Gastroesophageal sphincter (tissue), 3 donors: Measurements from ENCODE around the gene HORMAD1.
A peak's percentile ranks its signal among the peaks of the same experiment; 100 is the strongest.

ENCODE experiments used
- CTCF ChIP-seq, 4 experiments: fragments of 200-600 bp in 2 of 4; fragments of 450-650 bp in 2 of 4; sonication (generic) in 1 of 4; IDR thresholded peaks; one replicate each; pipeline ENCODE4 v1.5.1; 2017 to 2019; ENCODE audit warnings: antibody characterized with exemption in 4 of 4, mild to moderate bottlenecking in 2 of 4, moderate library complexity in 2 of 4
- EP300 ChIP-seq: sonication (generic); formaldehyde crosslinking; IDR thresholded peaks from one replicate; pipeline ENCODE4 v1.6.1; 2017; ENCODE audit warnings: antibody characterized with exemption, mild to moderate bottlenecking
- POLR2A ChIP-seq, 2 donors: fragments of 450-650 bp; IDR thresholded peaks; one replicate each; pipeline ENCODE4 v1.6.1; 2017; ENCODE audit warnings: antibody characterized with exemption in 2 of 2, mild to moderate bottlenecking in 2 of 2, moderate library complexity in 1 of 2

GRCh38 chr1:150696995-150697927 lies 23.4 kb downstream of the HORMAD1 start, which contains the start of gene GOLPH3L:
- TF ChIP-seq POLR2A (IDR thresholded peaks at IDR 0.05), result peak; percentile 48 to 55
- TF ChIP-seq CTCF (IDR thresholded peaks at IDR 0.05), result no peak
- no peak for TF ChIP-seq EP300
